ENCODE measurements around the gene HS6ST1.

The HS6ST1 gene

GRCh38 chr2:128367601-128368359, 49.1 kb upstream of the HS6ST1 start (continued):
- no peak for TF ChIP-seq HIC1 (tag by site-specific recombination; IDR thresholded peaks at IDR 0.05)
- no peak for TF ChIP-seq ELK4 (IDR thresholded peaks at IDR 0.05; ENCODE audit: borderline replicate concordance, low read depth, low read length)
- no peak for TF ChIP-seq KLF17 (tag by site-specific recombination; IDR thresholded peaks at IDR 0.05)

- ChIA-PET POLR2A (no interaction called here), CTCF (interaction anchor here (0.7 to 0.8 kb wide), 2 partner anchors 20 to 1306 kb away, joined by 3 read pairs; no protein-coding TSS in a partner anchor)
- Histone ChIP-seq H3K27ac (ENCODE audit: extremely low read depth, low read depth, low read length) (no peak overlapping the region), H3K9me3 (ENCODE audit: control insufficient read depth, insufficient read depth, low read depth, low read length) (no peaks in the 10 kb centered on the region), H3K4me3 (ENCODE audit: low read depth, low read length) (no peak overlapping the region), H3K4me1 (ENCODE audit: control insufficient read depth, insufficient read depth, low read length) (no peaks in the 10 kb centered on the region), H3K36me3 (ENCODE audit: control insufficient read depth in 2 of 2, insufficient read depth in 1 of 2, low read length in 2 of 2) (no peaks in the 10 kb centered on the region)
- TF ChIP-seq BCL11A (tag by site-specific recombination; IDR thresholded peaks at IDR 0.05; ENCODE audit: low read depth) = no peak
- TF ChIP-seq ZNF324 (tag by site-specific recombination; IDR thresholded peaks at IDR 0.05) = no peak
- TF ChIP-seq ZIC2 (tag by site-specific recombination; IDR thresholded peaks at IDR 0.05) = peak; percentile 74
Observed at GRCh38 chr2:128366713-128367511, 48.2 kb upstream of the HS6ST1 start.

- H3K4me1 ChIP-seq (ENCODE audit: control insufficient read depth, insufficient read depth, low read length) = no peaks in the 10 kb centered on the region
- H3K9me3 ChIP-seq (ENCODE audit: control insufficient read depth, insufficient read depth, low read depth, low read length) = no peaks in the 10 kb centered on the region
- CTCF ChIA-PET = no interaction called here
- TF ChIP-seq ZNF16 (tag by site-specific recombination; IDR thresholded peaks at IDR 0.05; ENCODE audit: low read depth) = no peak
- peak; percentile 41; the same call in 1 of the 2 replicates for TF ChIP-seq ZIC2 (tag by site-specific recombination; IDR thresholded peaks at IDR 0.05)
- H3K4me3 ChIP-seq (ENCODE audit: low read depth, low read length) = no peak overlapping the region
- no peaks in the 10 kb centered on the region for H3K36me3 ChIP-seq (ENCODE audit: control insufficient read depth in 2 of 2, insufficient read depth in 1 of 2, low read length in 2 of 2)
- POLR2A ChIA-PET = no interaction called here
- H3K27ac ChIP-seq (ENCODE audit: extremely low read depth, low read depth, low read length) = no peak overlapping the region
Observed at GRCh38 chr2:128365217-128365905, 46.7 kb upstream of the HS6ST1 start.

- Histone ChIP-seq H3K9me3 (ENCODE audit: control insufficient read depth, insufficient read depth, low read depth, low read length) (no peaks in the 10 kb centered on the region), H3K27ac (ENCODE audit: extremely low read depth, low read depth, low read length) (no peak overlapping the region), H3K36me3 (ENCODE audit: control insufficient read depth in 2 of 2, insufficient read depth in 1 of 2, low read length in 2 of 2) (no peaks in the 10 kb centered on the region), H3K4me3 (ENCODE audit: low read depth, low read length) (no peak overlapping the region), H3K4me1 (ENCODE audit: control insufficient read depth, insufficient read depth, low read length) (no peaks in the 10 kb centered on the region)
- CTCF ChIA-PET = no interaction called here
- TF ChIP-seq ZNF530 (tag by site-specific recombination; IDR thresholded peaks at IDR 0.05; ENCODE audit: low read depth) (no peak), ZNF433 (tag by site-specific recombination; IDR thresholded peaks at IDR 0.05; ENCODE audit: low read depth) (no peak), RBAK (tag by site-specific recombination; IDR thresholded peaks at IDR 0.05) (no peak), ZNF18 (tag by site-specific recombination; IDR thresholded peaks at IDR 0.05) (no peak), BCL11B (tag by site-specific recombination; IDR thresholded peaks at IDR 0.05; ENCODE audit: low read depth) (no peak), ZNF558 (tag by site-specific recombination; IDR thresholded peaks at IDR 0.05) (no peak), ZNF645 (tag by site-specific recombination; IDR thresholded peaks at IDR 0.05) (no peak), ZSCAN23 (tag by site-specific recombination; IDR thresholded peaks at IDR 0.05) (no peak), ZNF37A (tag by site-specific recombination; IDR thresholded peaks at IDR 0.05) (no peak), ZNF664 (tag by site-specific recombination; IDR thresholded peaks at IDR 0.05) (no peak)
- POLR2A ChIA-PET = no interaction called here
Observed at GRCh38 chr2:128364441-128364911, 45.8 kb upstream of the HS6ST1 start.
